Immature natural killer cell (primary cell): ENCODE data around the gene TSN. TPM values are rescaled to one million over a fixed set of nuclear protein-coding genes. Genes with fewer than 3 reads are reported as not detected.
"Not testable (repeated sequence)": the region's sequence is repeated elsewhere in the genome, so short reads cannot be mapped to it uniquely, and the experiment has no call there.

Experiments
- DNase-seq, 3 donors: peaks; one replicate each; pipeline ENCODE4 v3.0.0; 2022; ENCODE audit warnings: mixed read lengths in 1 of 3
- H3K27ac Mint-ChIP-seq, 6 donors: one replicate each; pipeline ENCODE4 v1.8.0; 2020; ENCODE audit warnings: mixed read lengths in 6 of 6, mild to moderate bottlenecking in 5 of 6, inconsistent platforms in 4 of 6, moderate library complexity in 3 of 6
- H3K27me3 Mint-ChIP-seq, 3 donors: one replicate each; pipeline ENCODE4 v1.8.0; 2020 to 2021; ENCODE audit warnings: low read depth in 3 of 3, mild to moderate bottlenecking in 3 of 3, mixed read lengths in 3 of 3, moderate library complexity in 3 of 3, inconsistent platforms in 1 of 3
- H3K36me3 Mint-ChIP-seq, 3 donors: one replicate each; pipeline ENCODE4 v1.8.0; 2020; ENCODE audit warnings: mixed read lengths in 3 of 3, inconsistent platforms in 2 of 3, mild to moderate bottlenecking in 2 of 3
- H3K4me1 Mint-ChIP-seq, 2 donors: one replicate each; pipeline ENCODE4 v1.8.0; 2020; ENCODE audit warnings: inconsistent platforms in 2 of 2, mild to moderate bottlenecking in 2 of 2, mixed read lengths in 2 of 2, moderate library complexity in 1 of 2
- H3K4me3 Mint-ChIP-seq, 5 donors: one replicate each; pipeline ENCODE4 v1.8.0; 2020; ENCODE audit warnings: mild to moderate bottlenecking in 5 of 5, mixed read lengths in 5 of 5, inconsistent platforms in 3 of 5, moderate library complexity in 3 of 5
- H3K9me3 Mint-ChIP-seq, 6 donors: one replicate each; pipeline ENCODE4 v1.8.0; 2020; ENCODE audit warnings: mild to moderate bottlenecking in 6 of 6, mixed read lengths in 6 of 6, inconsistent platforms in 4 of 6, moderate library complexity in 3 of 6
- polyA plus RNA-seq, 3 donors: library from polyadenylated mRNA; unstranded; fragments of 300-500 nt; fragmentation: Illumina TruSeq; gene quantifications; one replicate each; pipeline ENCODE4 v1.2.3, GENCODE V29; 2021

The TSN gene
- polyA plus RNA-seq, 3 donors from 2014 or later, result 76.5 to 114 (median 80.6) TPM

DNA sequence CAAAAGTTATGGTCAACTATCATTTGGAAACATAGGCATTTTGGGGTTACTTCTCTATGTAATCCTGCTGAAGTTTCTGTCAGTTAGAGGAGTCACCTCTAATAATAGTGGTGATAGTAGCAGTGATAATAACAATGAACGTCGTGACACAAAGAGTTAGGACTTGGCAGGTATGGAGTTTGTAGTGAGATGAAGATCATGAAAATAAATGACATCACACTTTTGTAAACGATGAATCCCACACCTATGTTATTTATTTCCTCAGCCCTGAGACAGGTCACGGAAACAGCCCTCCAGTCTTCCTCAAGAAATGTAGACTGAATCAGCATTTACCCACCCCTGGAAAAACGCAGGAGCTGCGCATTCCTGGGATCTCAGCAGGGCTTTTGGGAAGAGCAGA lies 38.8 kb downstream of the TSN start:
- Mint-ChIP-seq H3K36me3 (no peaks in the 10 kb centered on the region), H3K4me3 (no peak overlapping the region), H3K27me3 (peaks cover 0 to 5% (median 1%) of the 10 kb centered on the region in 3 donors), H3K9me3 (no peaks in the 10 kb centered on the region), H3K27ac (no peak overlapping the region), H3K4me1 (no peaks in the 10 kb centered on the region)
- no peak for DNase-seq

DNA sequence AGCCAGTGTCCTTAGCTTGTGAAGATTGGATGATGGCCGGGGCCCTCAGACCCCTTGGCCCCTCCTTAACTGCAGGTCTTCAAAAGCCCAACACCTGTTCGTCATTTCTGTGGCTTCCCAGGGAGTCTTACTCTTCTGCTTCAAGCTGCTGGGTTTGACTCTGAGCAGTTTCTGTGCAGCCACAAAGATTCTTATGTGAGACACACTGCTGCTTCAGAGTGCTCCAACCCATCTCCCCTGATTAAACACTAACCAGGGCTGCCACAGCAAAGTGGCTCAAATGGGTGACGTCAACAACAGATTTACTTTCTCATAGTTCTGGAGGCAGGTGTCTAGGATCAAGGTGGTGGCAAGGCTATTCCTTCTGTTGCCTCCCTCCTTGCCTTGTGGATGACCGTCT lies 40.8 kb downstream of the TSN start:
- Mint-ChIP-seq H3K27me3 (peaks cover 1 to 3% (median 2%) of the 10 kb centered on the region in 3 donors), H3K9me3 (peaks cover 0 to 2% (median 0%) of the 10 kb centered on the region in 6 donors), H3K4me1 (no peaks in the 10 kb centered on the region), H3K27ac (no peak overlapping the region), H3K4me3 (no peak overlapping the region), H3K36me3 (no peaks in the 10 kb centered on the region)
- no peak for DNase-seq

DNA sequence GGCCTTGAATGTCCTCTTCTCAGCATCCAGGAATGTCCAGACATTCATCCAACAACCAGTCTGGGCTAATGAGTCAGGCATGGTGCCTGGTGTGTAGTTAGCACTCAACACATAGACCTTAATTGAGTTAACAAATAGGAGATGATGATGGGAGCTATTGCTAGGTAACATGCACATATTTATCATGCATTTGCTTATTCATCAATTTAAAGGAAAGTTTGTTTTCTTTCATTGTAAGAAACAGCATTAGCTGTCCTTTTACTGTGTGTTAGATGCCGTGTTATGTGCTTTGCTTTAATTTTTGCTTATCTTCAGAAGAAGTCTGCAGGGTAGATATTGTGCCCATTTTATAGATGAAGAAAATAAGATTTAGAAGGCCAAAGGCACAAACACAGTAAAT lies 43.2 kb downstream of the TSN start:
- Mint-ChIP-seq H3K27ac (no peak overlapping the region), H3K36me3 (peaks cover 0 to 8% (median 4%) of the 10 kb centered on the region in 3 donors), H3K4me1 (no peaks in the 10 kb centered on the region), H3K9me3 (peaks cover 7 to 16% (median 9%) of the 10 kb centered on the region in 6 donors), H3K4me3 (no peak overlapping the region), H3K27me3 (peaks cover 0 to 3% (median 2%) of the 10 kb centered on the region in 3 donors)
- no peak for DNase-seq

DNA sequence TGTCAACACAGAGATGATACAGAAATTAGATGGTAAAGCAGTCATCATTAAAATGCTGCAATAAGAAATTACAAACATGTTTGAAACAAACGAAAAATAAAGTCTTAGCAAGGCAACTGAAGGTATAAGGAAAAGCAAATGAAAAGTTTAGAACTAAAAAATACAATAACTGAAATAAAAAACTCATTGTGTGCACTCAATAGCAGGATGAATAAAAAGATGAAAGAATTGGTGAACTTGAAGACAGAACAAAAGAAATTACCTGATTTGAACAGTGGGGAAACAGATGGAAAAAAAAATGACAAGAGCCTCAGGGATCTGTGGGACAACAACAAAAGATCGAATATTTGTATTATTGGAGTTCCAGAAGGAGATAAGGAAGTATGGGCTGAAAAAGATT lies 46.5 kb downstream of the TSN start:
- H3K27me3 Mint-ChIP-seq, result peaks cover 0 to 3% (median 0%) of the 10 kb centered on the region in 3 donors
- peaks cover 0 to 8% (median 4%) of the 10 kb centered on the region in 3 donors for H3K36me3 Mint-ChIP-seq
- no peaks in the 10 kb centered on the region for H3K4me1 Mint-ChIP-seq
- no peak overlapping the region for H3K27ac Mint-ChIP-seq
- H3K4me3 Mint-ChIP-seq, result no peak overlapping the region
- no peak for DNase-seq
- H3K9me3 Mint-ChIP-seq, result peaks cover 7 to 16% (median 10%) of the 10 kb centered on the region in 6 donors

DNA sequence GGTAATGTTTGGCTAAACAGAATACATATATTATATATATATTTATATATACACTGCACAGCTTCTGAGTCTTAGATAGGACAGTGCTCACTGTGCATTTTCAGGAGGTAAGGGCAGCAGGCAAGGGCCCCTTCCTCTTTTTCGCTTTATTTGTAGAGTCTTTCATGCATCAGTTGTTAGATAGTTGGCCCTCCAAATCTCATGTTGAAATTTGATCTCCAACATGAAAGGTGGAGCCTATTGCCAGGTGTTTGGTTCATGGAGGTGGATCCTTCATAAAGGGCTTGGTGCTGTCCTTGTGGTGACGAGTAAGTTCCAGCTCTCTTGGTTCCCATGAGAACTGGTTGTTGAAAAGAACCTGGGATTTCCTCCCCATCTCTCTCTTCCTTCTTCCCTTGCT lies 48.1 kb downstream of the TSN start:
- DNase-seq, result no peak
- Mint-ChIP-seq H3K9me3 (peaks cover 7 to 16% (median 10%) of the 10 kb centered on the region in 6 donors), H3K4me3 (no peak overlapping the region), H3K36me3 (peaks cover 0 to 8% (median 4%) of the 10 kb centered on the region in 3 donors), H3K27me3 (peaks cover 0 to 3% (median 0%) of the 10 kb centered on the region in 3 donors), H3K4me1 (no peaks in the 10 kb centered on the region), H3K27ac (no peak overlapping the region)

DNA sequence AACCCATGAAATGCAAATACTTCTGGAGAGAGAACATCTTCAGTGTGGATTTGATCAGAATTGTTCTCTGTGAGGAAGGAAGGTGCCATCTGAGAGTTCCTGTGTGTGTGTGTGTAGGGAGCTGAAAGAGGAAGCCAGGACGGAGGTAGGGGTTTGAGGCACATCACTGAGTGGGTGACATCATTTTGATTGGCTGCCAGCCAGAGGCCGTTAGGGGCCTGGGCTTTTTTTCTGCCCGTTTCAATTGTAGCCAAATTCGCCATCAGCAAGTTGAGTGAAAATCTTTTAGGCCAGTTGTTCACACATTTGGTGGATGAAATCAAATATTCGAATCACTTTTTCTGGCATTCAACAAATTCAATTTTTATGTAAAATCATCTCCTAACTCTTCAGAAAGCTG lies 48.9 kb downstream of the TSN start:
- no peak for DNase-seq

DNA sequence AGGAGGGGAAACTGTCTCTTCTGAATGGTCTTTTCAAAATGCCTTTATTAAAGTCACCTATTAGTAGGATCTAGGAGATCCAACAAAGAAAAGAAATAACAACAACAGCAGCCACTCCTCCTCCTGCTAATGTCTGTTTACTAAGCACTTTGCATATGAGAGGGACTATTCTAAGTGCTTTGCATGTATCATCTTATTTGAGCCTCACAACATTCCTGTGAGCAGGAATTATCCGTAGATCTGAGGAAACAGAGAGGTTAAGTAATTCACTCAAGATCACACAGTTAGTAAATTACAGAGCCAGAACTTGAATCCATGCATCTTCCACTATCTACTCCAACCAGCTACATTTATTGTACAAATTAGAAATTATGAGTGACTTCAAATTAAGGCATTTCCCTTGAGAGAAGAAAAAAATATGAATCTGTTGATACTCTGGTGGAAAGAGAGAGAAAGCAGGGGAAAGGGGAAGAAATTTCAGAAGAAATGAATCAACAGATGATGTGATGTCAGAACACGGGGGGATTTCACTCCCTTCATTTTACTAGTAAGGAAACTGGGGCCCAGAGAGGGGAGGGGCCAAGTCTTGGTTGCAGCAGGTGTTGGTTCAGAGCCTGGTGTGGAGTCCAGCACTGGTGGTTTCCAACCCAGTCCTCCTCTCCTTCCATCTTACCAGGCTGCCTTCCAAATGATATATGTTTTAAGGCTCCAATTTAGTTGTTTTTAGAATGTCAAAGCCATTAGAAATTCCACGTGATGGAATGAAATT lies 49.7 kb downstream of the TSN start:
- Mint-ChIP-seq H3K4me3 (no peak overlapping the region), H3K36me3 (peaks cover 0 to 8% (median 4%) of the 10 kb centered on the region in 3 donors), H3K27ac (peak overlapping the region in 1 of 6 donors; percentile 11), H3K27me3 (peaks cover 0 to 3% (median 2%) of the 10 kb centered on the region in 3 donors), H3K9me3 (peaks cover 7 to 16% (median 10%) of the 10 kb centered on the region in 6 donors), H3K4me1 (no peaks in the 10 kb centered on the region)
- no peak for DNase-seq

More for the DNA sequence above, 48.9 kb downstream of the TSN start:
- no peaks in the 10 kb centered on the region for H3K4me1 Mint-ChIP-seq
- H3K27me3 Mint-ChIP-seq, result peaks cover 0 to 5% (median under 1%) of the 10 kb centered on the region in 3 donors
- no peak overlapping the region for H3K27ac Mint-ChIP-seq
- peaks cover 7 to 16% (median 10%) of the 10 kb centered on the region in 6 donors for H3K9me3 Mint-ChIP-seq
- H3K4me3 Mint-ChIP-seq, result no peak overlapping the region
- H3K36me3 Mint-ChIP-seq, result peaks cover 0 to 8% (median 4%) of the 10 kb centered on the region in 3 donors

DNA sequence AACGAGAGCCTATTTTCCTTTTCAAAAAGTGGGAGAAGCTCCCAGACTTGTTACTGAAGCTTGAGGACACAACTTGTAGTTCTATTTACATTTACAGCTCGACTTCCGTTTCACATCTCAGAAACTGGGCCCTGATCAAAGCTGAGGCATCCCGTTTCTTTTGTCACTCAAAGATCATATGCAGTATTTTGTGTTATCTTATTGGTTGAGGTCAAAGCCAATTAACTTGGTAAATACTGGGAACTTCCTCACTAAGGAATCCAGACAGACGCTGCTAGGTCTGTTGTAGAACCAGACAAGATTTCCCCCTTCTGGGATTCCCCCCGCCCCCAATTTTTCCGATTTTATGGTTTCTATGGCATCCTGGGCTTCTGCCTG lies 50.3 kb downstream of the TSN start:
- H3K9me3 Mint-ChIP-seq, result peaks cover 7 to 16% (median 10%) of the 10 kb centered on the region in 6 donors
- H3K27ac Mint-ChIP-seq, result no peak overlapping the region
- H3K36me3 Mint-ChIP-seq, result peaks cover 0 to 8% (median 4%) of the 10 kb centered on the region in 3 donors
- no peak overlapping the region for H3K4me3 Mint-ChIP-seq
- no peaks in the 10 kb centered on the region for H3K4me1 Mint-ChIP-seq
- no peak for DNase-seq
- peaks cover 0 to 3% (median 2%) of the 10 kb centered on the region in 3 donors for H3K27me3 Mint-ChIP-seq

DNA sequence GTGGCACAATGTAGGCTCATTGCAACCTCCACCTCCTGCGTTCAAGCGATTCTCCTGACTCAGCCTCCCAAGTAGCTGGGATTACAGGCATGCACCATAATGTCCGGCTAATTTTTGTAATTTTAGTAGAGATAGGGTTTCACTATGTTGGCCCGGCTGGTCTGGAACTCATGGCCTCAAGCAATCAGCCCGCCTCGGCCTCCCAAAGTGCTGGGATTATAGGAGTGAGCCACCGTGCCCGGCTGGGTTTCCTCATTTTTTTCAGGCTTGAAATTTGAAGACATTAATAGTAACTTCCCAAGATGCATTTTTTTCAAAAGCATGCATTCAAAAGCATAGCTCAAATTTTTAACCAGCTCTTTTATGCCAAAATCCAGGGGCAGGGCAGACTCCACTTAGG lies 52.3 kb downstream of the TSN start:
- H3K4me1 Mint-ChIP-seq, H3K9me3 Mint-ChIP-seq, H3K27me3 Mint-ChIP-seq, H3K36me3 Mint-ChIP-seq, H3K4me3 Mint-ChIP-seq, H3K27ac Mint-ChIP-seq, DNase-seq: not testable (repeated sequence)

DNA sequence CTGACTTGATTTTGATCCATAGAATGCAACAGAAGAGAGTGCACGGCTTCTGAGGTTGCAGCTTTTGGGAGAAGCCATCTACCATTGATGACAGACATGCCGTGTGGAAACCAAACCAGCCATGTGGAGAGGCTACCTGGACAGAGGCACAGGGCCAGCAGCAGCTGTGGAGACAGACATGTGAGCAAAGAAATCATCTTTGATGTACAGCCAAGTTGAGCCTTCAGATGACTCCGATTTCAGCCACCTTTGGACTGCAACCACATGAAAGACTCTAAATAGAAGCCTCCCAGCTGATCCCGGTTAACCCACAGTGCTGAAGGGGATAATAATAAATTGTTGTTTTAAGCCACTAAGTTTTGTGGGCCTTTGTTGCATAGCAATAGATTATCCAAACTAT lies 54.2 kb downstream of the TSN start:
- Mint-ChIP-seq H3K27me3 (peaks cover 2 to 3% (median 2%) of the 10 kb centered on the region in 3 donors), H3K4me3 (no peak overlapping the region), H3K36me3 (no peaks in the 10 kb centered on the region), H3K4me1 (no peaks in the 10 kb centered on the region), H3K9me3 (no peaks in the 10 kb centered on the region), H3K27ac (no peak overlapping the region)
- DNase-seq, result no peak

DNA sequence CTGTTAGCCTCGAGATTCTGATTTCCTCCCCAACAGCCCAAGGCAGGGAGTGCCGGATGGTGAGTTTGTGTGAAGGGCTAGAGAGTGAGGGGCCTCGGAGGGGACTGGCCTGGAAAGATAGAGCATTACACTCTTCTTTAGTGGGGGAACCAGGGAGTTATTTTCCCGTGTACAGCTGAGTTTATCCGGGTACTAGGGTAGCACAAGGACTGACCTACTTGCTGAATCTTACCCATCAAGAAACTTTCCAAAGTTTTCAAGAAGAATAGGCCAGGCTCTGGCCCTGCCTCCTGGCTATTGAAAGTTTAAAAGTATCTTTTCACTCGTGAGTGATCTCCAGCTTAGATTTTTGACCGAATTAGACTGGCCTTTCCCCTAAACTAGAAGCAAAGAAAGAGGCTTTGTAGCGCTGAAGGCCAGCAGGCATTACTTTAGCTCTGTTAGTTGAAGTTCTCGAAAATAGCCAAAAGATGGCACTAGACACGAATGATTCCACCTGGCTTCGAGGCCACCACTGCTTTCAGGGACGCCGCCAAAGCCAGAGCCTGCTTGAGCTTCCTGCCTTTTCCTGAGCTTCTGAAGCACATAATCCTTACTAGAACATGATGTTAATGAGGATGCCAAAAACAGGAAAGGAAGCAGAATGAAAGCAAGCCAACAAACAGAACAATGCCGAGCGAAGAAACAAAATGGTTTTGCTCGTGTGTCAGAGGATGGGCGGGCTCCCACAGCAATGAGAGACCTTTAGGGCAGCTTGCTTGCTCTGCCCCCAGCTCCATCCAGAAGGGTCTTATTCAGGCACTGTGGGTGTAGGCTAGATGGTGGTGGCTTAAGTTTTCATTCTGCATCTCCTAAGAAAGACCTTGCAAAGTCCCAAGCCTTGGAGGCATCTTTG lies 55.8 kb downstream of the TSN start:
- Mint-ChIP-seq H3K4me3 (no peak overlapping the region), H3K4me1 (no peaks in the 10 kb centered on the region), H3K9me3 (no peaks in the 10 kb centered on the region), H3K27me3 (peaks cover 2 to 5% (median 3%) of the 10 kb centered on the region in 3 donors), H3K27ac (no peak overlapping the region), H3K36me3 (no peaks in the 10 kb centered on the region)
- DNase-seq, result no peak

DNA sequence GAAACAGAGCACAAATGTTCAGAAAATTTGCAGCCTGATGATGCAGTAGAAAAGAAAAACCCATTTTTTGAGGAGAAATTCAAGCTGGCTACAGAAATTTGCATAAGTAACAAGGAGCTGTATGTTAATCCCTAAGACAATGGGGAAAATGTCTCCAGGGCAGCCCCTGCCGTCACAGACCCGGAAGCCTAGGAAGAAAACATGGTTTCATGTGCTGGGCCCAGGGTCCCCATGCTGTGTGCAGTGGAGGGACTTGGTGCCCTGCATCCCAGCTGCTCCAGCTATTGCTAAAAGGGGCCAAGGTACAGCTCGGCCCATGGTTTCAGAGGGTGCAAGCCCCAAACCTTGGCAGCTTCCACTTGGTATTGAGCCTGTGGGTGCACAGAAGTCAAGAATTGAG lies 57.6 kb downstream of the TSN start:
- H3K4me3 Mint-ChIP-seq, H3K27me3 Mint-ChIP-seq, H3K4me1 Mint-ChIP-seq, H3K9me3 Mint-ChIP-seq, H3K36me3 Mint-ChIP-seq, DNase-seq, H3K27ac Mint-ChIP-seq: not testable (repeated sequence)

DNA sequence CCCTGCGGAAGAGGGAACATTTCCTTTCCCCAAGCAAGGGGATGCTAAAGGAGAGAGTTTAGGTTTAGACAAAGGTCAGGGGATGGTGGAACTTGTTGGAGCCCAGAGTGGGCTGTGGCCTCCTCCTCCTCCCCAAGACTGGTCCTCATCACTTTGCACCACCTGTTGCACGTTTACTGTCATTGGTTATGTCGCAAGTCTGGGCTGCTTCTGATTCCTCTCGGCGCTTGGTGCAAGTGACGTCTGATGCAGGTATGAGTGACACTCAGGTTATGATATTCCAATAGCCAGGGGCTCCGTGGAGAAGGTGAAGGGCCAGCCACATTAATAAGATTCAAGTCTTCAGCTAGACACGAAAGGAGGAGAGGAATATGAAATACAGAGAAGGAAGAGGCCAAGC lies 59.8 kb downstream of the TSN start:
- H3K27ac Mint-ChIP-seq, result no peak overlapping the region
- peaks cover 0 to 10% (median 2%) of the 10 kb centered on the region in 3 donors for H3K27me3 Mint-ChIP-seq
- no peak for DNase-seq
- no peaks in the 10 kb centered on the region for H3K36me3 Mint-ChIP-seq
- H3K9me3 Mint-ChIP-seq, result no peaks in the 10 kb centered on the region
- no peak overlapping the region for H3K4me3 Mint-ChIP-seq
- no peaks in the 10 kb centered on the region for H3K4me1 Mint-ChIP-seq

DNA sequence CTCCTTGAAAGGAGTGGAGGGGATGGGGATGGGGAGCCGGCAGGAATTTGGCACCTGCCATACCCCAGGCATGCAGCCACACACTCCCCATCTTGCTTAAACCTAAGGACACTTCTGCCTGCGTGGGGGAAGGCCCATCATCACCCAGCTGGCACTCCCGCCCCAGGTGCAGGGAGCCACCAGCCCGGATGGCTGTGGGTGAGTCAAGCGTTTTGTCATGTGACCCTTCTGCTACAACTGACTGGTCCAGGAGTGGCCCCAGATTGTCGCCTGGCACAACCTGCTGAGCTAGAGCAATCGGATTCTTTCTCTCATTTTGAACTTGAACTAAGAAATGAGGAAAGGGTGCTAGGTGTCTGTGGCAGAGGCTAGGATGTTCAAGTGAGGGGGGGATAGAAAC lies 61.3 kb downstream of the TSN start:
- no peak for DNase-seq
- H3K4me1 Mint-ChIP-seq, result no peaks in the 10 kb centered on the region
- no peak overlapping the region for H3K27ac Mint-ChIP-seq
- no peaks in the 10 kb centered on the region for H3K36me3 Mint-ChIP-seq
- no peak overlapping the region for H3K4me3 Mint-ChIP-seq
- peaks cover 0 to 10% (median 0%) of the 10 kb centered on the region in 3 donors for H3K27me3 Mint-ChIP-seq
- H3K9me3 Mint-ChIP-seq, result no peaks in the 10 kb centered on the region
